HG02678 (cell line): Measurements from ENCODE around the gene PLA2G6.
"Not testable (repeated sequence)": the region's sequence is repeated elsewhere in the genome, so short reads cannot be mapped to it uniquely, and the experiment has no call there.

Experiments used
- ATAC-seq: cut with Tn5 transposase; IDR thresholded peaks from one replicate; pipeline ENCODE4 v1.9.1; 2021; ENCODE audit warnings: mild to moderate bottlenecking, moderate library complexity; ENCODE audit not compliant: unreplicated experiment

Gene PLA2G6

DNA sequence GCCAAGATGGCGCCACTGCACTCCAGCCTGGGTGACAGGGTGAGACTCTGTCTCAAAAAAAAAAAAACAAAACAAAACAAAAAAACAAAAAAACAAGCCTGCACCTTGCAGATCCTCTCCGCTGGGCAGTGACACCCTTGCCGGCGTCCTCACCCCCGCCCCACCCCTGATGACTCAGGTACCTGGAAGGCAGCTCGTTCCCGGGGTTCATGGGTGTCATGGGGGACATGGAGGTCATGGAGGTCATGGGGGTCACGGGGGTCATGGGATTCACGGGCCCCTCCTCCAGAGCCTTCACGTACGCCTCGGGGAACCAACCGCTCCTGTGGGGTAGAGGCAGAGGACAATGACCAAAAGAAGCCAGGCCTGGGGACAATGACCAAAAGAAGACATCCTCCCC is 94.7 kb downstream of the PLA2G6 start:
- ATAC-seq, result no peak

DNA sequence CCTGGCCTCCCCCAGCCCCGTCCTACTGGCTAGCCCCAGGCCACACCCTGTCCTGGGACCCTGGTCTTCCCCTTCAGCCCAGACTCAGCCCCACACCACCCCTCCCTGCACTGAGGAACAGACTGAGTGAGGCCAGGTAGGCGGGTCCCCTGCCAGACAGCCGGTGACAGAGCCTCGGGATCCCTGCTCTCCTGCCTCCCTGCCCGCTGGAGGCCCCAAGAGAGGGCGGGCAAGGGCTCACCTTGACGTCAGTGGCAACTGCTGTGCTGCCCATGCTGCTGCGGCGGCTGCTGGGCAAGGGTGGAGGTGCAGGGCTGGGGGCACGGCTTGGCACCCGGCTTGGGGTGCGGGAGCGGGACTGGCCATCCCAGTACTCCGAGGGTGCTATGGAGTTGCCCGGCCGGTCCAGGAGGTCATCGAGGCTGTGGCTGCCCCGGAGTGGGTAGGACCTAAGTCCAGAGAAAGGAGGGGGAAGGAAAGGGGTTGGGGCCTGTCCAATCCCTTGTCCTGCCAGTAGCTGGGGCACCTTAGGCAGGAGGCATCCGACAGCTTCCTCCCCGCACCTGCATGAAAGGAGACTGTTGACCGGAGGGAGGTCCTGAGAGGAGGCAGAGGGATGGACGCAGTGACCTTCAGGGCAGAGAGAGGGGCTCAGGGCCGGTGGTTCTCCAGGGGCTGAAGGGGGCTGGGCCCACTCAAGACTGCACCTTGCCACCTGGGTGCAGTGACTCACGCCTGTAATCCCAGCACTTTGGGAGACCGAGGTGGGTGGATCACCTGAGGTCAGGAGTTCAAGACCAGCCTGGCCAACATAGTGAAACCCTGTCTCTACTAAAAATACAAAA is 95.4 kb downstream of the PLA2G6 start:
- ATAC-seq, result no peak

DNA sequence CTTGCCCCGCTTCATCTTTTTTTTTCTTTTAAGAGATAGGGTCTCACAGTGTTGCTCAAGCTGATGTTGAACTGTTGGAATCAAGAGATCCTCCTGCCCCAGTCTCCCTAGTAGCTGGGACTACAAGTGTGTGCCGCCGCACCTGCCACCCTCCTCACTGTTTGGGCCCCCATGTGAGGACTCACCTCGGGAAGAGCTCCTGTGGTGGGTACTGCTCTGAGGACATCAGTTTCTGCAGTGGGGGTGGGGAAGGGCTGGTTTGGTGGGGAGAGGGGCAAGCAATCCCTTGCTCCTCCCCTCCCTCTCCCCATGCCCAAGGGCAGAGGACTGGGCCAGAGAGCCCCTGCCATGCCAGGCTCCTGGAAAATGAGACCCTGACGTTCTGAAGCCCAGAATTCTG is 96.1 kb downstream of the PLA2G6 start:
- no peak for ATAC-seq

DNA sequence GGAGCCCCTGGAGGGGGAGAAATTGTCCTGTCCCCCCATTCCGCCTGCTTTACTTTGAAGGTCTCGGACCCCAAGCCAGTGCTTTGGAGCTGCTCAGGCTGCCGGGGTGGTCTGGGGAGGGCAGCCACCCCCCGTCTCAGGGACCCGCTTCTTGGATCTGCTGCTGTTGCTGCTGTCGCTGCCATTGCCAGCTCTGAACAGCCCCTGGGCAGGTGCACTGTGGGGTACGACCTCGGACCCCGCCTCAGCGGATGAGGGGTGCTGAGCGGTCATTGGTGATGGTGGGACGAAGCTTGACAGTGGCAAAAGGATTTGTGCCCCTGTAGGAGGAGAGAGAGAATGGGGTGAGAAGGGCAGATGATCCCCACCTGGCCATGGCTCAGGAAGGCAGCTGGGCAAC is 96.6 kb downstream of the PLA2G6 start:
- no peak for ATAC-seq

DNA sequence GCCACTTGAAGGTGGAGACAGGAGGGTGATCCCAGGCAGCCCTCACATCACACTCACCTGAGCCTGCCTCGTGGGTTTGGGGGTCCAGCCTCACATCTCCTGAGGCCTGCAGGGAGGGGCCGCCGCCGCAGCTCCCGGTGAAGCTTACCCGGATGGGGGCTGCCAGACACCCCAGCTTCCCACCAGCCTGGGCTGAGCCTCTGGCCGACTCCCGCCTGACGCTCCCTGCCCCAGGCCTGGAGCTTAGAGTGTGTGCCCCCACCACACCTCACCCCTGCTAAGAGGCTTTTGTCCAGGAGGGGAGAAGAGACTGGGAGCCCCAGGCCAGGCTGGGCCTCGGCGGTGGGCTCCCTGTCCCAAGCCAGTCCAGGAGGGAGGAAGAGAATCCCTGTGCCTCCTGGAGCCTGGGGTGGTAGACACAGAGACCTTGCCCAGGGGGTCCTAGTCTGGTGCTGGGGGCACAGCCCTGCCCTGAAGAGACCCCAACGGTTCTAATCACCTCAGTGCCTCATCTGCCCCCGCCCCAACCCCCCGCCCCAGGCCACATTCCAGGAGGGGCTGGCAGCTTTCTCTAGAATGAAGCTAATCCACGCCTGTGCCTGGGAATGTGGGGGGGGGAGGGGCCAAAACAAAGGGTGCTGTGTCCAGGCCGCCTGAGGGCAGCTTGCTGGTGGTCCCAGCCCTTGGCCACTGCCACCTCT is 97.5 kb downstream of the PLA2G6 start, which contains the start of gene SLC16A8:
Gene SLC16A8, minus strand, starts transcription at position 254 of the 701 bp plus-strand sequence. CDS start 1,311 bp downstream, outside the sequence.
- ATAC-seq, result no peak

DNA sequence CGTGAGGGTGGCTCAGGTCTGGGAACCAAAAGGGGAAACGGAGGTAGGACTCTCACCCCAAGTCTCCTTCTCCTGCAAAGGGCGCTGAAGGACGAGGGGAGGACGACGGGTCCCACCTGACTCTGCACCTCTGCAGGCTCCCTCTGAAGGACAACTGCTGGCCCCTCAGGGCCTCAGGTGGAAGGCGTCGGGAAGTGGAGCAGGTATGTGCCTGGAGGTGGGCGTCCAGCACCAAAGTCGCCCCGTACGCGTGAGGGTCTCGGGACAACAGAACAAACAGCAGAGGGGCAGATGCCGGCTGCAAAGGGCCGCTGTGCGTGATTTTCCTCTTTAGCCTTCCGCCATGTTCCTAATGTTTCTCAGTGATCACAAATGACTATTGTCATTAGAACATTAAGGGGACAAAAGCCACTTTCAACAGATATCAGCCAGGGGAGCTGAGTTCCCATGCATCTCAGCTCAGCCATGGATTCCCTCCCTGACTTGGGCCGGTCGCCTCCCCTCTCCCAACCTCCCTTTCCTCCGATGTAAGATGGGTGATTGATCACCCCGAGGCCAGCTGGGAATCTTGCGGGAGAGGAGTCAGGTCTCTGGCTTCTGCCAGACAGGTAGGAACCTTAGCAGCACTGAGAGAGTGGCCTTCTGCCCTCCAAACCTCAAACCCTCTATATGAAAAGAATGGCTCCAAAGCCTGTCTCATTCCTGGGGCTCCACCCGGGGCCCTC is 98.5 kb downstream of the PLA2G6 start:
- no peak for ATAC-seq

DNA sequence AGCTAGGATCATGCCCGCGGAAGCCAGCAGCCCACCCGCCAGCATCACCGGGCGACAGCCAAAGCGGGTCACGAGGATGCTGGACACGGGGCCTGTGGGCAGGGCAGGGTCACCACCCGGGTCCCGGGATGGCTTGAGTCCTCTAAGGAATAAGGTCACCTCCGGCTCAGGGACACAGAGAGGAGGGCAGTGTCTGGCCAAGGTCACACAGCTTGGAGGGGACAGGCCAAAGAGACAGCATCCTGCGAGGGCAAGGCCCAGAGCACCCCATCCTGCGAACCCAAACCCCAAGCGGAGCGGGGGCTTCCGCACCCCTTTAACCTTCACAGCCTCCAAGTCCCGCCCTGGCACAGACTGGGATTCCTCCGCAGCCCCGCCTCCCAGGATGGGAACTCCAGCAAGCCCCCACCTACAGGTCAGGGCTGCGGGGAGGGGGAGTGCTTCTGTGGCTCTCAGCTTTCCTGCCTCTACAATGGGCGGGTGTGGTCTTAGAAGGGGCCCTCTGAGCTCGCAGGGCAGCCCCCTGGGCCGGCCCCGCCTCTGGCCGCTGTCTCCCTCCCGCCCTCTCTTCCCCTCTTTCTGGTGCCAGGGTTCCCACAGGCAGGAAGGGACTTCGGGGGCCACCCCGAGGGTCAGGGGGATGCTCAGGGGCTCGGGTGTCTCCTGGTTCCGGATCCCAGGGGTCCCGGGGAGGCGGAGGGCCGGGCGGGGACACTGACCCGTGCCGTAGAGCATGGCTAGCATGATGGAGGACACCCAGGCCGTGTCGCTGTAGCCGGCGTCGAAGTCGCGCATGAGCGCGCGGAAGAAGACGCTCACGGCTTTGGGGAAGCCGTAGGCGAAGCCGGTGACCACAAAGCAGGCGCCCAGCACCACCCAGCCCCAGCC is 99.4 kb downstream of the PLA2G6 start:
- no peak for ATAC-seq

DNA sequence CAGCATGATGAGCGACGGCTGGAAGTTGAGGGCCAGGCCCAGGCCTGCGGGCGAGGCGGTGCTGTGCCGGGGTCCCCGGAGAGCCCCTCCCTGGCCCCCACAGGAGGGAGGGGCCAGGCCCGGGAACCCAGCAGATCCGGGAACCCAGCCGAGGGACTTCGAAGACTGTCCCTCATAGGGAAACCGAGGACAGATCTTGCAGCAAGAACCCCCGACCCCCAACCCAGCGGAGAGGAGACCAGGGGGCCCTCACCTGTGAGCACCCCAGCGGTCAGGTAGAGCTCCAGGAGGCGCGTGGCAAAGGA is 100.0 kb downstream of the PLA2G6 start:
- no peak for ATAC-seq

DNA sequence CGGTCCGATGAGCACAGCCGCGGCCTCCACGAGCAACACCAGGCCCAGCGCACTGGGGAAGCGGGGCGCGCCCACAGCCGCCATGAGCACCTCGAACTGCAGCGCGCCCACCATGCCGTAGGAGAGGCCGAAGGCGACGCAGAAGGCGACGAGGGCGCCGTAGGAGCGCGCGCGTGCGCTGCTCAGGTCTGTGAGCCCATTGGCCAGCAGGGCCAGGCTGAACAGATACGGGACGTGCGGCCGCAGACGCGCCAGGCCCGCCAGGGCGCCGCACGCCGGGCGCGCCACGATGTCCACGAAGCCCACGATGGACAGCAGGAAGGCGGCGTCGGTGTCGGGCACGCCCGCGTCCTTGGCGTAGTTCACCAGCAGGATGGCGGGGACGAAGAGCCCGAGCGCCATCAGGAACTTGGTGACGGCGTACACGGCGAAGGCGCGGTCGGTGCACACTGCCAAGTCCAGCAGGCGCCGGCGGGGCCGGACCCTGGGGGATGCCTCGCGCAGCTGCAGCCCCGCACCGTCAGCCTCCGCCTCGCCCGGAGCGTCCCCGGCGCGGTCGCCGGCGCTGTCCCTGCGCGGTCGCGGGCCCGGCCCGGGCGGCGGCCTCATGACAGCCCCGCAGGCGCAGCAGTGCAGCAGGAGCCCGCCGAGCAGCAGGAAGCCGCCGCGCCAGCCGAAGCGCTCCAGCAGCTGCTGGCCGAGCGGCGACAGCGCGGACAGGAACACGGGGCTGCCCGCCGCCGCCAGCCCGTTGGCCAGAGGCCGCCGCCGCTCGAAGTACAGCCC is 100.6 kb downstream of the PLA2G6 start:
- no peak for ATAC-seq

DNA sequence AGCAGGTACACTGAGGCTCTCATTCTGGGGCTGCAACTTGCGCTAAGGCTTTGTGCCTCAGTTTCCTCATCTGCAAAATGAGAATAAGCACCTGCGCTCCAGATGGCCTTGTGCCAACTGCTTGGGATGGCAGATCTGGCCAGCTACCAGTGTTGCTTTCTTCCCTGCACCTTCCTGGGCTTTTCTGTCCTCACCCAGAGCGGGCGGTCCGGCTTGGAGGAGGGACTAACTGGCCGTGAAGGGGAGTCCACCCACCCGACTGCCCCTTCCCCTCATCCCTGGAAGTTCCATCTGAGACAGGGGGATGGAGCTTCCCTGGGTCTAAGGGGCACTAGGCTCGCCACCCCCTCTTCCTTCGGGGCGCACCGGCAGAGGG is 101.2 kb downstream of the PLA2G6 start:
- ATAC-seq, result no peak

DNA sequence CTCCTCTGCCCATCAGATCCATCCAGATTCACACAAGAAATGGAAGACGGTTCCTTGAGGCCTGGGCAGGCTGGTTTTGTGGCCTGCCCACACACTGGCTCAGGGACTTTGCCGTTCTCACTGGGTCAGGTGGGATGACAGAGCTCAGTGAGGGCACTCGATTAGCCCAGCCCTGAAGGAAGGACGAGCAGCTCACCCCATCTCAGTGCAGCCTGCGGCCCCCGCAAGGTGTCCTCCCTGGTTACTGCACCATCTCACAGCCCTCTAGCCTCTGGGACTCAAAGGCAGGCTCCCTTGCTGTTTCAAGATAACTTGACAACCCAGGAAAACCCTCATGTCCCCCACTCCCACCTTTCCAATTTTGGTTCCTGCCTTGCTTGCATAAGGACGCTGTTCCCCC is 101.8 kb downstream of the PLA2G6 start:
- no peak for ATAC-seq

DNA sequence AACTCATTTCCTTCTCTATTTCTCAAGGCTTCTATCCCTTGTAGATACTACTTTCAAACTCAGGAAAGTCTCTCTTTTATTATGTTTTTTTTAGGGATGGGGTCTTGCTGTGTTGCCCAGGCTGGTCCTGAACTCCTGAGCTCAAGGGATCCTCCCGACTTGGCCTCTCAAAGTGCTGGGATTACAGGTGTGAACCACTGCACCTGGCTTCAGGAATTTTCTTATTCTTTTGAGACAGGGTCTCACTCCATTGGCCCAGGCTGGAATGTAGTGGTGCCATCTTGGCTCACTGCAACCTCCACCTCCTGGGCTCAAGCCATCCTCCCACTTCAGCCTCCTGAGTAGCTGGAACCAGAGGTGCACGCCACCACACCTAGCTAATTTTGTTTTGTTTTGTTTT is 102.4 kb downstream of the PLA2G6 start:
- ATAC-seq, result not testable (repeated sequence)

DNA sequence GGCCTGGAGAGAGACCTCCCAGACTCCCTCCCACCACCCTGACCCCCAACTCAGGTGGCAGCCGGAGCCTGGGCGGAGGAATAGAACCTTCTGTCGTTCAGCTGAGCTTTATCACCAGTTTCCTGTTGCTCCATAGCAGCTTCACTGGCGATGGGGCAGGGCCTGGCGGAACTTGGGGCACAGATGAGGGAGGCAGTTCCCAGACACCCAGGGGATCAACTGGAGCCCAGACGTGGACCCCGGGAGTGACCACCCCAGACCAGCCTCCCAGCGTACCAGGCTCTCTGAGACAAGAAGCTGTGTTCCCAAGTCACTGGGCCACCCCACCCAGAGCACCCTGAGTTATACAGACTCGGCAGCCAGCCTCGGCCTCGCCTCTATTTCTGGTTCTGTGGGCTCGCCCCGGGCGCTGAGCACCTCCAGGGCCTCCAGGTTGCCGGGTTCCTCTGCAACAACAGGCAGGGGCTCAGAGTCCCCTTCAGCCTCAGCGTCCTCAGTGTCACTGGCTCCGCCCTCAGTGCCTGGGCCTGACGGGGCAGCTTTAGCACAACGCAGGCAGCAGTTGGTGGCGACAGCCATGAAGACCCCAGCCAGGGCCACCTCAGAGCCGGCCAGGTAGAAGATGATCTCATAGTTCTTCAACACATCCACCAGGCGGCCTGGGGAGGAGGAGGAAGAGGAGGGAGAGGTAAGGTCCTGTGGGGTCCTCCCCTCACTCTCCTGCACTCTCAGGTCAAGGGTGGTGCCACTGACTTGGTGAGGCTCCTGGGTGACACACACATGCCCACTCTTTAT is 103.4 kb downstream of the PLA2G6 start:
- no peak for ATAC-seq

DNA sequence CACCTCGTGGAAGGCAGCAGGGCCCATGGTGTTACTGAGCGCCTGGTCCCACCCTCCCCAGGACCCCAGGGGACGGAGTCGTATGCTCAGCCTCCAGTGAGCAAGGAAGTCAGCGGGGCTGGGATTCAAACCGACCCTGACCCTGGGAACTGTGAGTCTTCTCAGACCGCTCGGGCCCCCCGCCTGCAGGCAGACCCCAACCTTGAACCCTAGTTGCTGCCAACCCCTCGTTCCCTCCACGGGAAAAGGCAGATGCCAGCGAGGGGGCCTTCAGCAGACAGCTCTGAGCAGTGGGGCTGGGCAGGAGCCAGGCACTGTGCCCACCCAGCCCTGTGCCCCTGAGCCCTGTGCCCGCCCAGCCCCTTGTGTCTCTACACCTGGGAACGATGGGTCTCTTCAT is 104.0 kb downstream of the PLA2G6 start:
- no peak for ATAC-seq

DNA sequence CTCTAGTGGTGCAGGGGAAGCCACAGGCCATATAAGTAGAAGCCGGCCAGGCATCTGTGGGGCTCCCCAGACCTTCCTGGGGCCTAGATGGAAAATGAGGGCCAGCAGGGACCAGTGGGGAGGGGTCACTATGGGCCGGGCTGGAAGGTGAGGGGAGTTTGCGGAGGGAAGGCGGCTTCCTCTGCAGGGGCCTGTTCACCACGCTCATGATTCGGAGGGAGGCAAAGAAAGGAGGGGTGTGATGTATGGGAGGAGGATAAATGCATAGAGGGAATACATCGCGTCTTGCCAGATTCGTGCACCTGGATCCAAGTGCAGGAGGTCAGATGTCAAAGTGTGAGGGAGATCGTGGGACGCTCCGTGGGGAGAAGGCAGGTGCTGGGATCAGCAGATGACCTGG is 104.5 kb downstream of the PLA2G6 start:
- no peak for ATAC-seq

DNA sequence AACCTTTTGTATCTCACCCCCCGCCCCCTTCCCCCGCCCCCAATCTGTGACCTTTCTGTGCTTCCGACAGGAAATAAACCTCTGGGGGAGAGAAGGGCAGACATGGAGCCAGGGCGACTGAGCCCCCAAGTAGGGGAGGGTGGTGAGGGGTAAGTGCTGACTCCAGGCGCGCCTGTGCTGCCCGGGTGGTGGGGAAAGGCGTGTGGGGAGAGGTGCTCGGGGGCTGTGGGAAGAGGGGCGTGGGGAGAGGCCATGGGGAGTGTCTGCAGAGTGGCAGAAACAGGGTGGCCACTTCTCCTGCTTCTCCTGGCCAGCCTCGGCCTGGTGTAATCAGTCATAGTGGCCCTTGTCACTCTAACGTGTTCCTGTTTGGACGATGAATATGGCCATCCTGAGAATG is 105.7 kb downstream of the PLA2G6 start:
- no peak for ATAC-seq

DNA sequence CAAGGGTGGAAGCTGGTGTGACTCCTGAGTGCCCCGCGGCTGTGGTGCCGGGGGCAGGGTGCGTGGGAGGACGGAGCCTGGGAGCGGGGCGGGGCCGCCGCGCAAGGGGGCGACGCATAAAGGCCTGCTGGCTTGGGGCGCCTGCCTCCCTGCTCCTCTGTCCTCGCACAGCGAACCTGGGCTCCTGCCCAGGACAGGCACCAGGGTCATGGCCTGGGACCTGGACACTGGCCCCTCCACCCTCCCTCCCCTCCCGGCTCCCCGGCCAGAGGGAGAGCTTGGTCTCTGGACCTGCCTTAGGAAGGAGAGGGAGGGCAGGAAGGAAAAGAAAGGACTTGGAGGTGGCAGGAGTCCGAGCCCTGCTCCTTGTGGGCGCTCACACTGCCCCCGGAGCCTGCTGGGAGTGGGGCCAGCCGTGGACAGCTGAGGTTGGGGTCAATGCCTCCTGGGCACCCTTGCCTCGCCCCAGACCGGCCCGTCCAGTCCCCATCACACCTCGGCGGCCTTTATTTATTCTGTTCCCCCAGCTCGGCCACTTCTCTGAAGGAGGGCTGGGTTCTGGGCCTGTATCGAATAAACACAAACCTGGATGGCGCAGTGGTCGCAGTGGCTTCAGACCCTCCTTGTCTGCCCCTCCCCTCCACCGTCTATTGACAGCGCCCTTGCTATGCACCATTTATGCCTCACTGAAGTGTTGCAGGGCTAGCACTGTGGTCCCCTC is 106.4 kb downstream of the PLA2G6 start:
- ATAC-seq, result no peak

DNA sequence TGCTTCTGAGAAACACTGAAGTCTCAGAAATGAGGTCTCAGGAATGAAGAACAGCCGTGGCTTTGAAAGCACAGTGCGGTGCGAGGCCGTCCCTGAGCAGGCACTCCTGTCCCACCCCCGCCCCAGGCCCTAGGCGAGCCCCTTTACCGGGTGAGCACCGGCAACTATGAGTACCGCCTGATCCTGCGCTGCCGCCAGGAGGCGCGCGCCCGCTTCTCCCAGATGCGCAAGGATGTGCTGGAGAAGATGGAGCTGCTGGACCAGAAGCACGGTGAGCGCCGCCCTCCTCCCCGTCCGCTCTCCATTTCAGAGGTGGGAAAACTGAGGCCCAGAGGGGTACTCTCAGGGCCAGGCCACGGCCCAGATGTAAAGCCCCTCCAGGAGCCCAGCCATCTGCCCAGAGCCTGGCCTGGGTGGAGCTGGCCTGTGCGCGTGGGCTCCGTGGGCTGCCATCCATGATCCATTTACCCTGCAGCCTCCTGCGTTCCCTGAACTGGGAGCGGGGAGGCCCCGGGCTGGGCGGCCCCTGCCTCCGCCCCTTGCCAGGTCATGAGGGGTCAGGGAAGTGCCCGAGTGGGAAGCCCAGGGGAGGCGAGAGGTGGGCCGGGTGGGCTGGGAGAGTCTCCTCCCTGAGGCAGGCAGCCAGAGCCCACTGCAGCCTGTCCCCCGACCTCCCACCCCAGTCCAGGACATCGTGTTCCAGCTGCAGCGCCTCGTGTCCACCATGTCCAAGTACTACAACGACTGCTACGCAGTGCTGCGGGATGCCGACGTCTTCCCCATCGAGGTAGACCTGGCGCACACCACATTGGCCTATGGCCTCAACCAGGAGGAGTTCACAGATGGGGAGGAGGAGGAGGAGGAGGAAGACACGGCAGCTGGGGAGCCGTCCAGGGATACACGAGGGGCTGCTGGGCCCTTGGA is 107.2 kb downstream of the PLA2G6 start:
- no peak for ATAC-seq
